Stimulated activated naive CD8-positive, alpha-beta T cell treated with anti-CD3 and anti-CD28 coated beads, Interleukin-15, Interleukin-2, amounts not matched to agents 100 ng/mL and 50 ng/mL, for 24 hours (primary cell): ENCODE data around the gene BEST3.
"Not testable (repeated sequence)": the region's sequence is repeated elsewhere in the genome, so short reads cannot be mapped to it uniquely, and the experiment has no call there.

ENCODE experiments used
- H3K27ac Mint-ChIP-seq: one replicate; pipeline ENCODE4 v1.8.0; 2021; ENCODE audit warnings: mild to moderate bottlenecking, mixed read lengths
- H3K27me3 Mint-ChIP-seq: one replicate; pipeline ENCODE4 v1.8.0; 2021; ENCODE audit warnings: mixed read lengths
- H3K36me3 Mint-ChIP-seq: one replicate; pipeline ENCODE4 v1.8.0; 2021; ENCODE audit warnings: low read depth, mixed read lengths
- H3K4me1 Mint-ChIP-seq: one replicate; pipeline ENCODE4 v1.8.0; 2021; ENCODE audit warnings: low read depth, mixed read lengths
- H3K4me3 Mint-ChIP-seq: one replicate; pipeline ENCODE4 v1.8.0; 2021; ENCODE audit warnings: mild to moderate bottlenecking, mixed read lengths
- H3K9me3 Mint-ChIP-seq: one replicate; pipeline ENCODE4 v1.8.0; 2021; ENCODE audit warnings: mixed read lengths

Gene BEST3

DNA sequence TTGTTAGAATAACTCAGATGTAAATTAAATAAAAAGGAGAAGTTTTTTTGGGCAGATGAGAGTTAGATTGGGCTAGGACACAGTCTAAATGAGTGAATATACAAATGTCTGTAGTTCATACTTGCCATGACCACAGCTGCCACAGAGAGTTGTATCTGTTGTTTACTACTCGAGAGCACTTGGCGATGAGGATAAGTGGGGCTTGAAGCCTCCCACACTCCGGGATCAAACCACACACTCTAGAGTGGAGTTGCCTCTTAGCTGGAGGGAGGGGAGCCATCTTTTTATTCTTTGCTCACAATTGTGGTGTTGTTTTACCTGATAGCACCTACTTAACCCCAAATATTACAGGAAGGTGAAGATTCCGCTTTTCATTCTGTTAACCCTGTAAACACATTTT is 27.5 kb downstream of the BEST3 start:
- Mint-ChIP-seq H3K36me3 (no peaks in the 10 kb centered on the region), H3K4me1 (no peaks in the 10 kb centered on the region), H3K4me3 (no peak overlapping the region), H3K9me3 (no peaks in the 10 kb centered on the region), H3K27me3 (no peaks in the 10 kb centered on the region), H3K27ac (no peak overlapping the region)

GRCh38 chr12:69666798-69667197 is 32.3 kb downstream of the BEST3 start:
- Mint-ChIP-seq H3K9me3 (no peaks in the 10 kb centered on the region), H3K36me3 (no peaks in the 10 kb centered on the region), H3K27ac (no peak overlapping the region), H3K27me3 (no peaks in the 10 kb centered on the region), H3K4me3 (no peak overlapping the region), H3K4me1 (no peaks in the 10 kb centered on the region)

DNA sequence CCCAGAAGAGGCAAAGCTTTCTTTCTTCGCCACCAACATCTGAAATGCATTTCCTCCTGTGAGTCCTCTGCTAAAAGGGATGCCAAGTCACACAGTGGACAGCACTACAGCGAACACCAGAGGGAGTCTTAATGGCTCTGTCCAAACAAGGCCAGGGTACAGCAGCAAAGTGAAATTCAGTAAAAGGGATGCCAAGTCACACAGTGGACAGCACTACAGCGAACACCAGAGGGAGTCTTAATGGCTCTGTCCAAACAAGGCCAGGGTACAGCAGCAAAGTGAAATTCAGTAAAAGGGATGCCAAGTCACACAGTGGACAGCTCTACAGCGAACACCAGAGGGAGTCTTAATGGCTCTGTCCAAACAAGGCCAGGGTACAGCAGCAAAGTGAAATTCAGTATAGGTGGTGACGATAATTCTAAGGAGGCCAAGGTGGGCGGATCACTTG is 34.1 kb downstream of the BEST3 start:
- H3K36me3 Mint-ChIP-seq, H3K27ac Mint-ChIP-seq, H3K9me3 Mint-ChIP-seq, H3K27me3 Mint-ChIP-seq, H3K4me1 Mint-ChIP-seq, H3K4me3 Mint-ChIP-seq: not testable (repeated sequence)

DNA sequence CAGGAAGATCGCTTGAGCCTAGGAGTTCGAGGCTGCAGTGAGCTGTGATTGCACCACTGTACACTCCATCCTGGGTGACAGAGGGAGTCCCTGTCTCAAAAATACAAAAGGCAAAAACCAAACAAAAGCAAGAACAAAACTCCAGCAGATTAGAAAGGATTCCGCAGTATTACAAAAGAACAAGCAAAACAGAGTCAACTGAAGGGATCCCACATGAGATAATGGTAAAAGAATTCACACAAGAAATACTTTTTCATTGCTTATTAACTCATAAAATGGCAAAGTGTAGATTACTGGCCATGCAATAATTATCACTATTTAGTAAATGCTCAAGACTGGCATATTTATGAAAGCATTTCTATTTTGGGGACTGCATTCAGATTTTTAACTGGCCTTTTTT is 35.4 kb downstream of the BEST3 start:
- H3K9me3 Mint-ChIP-seq, result no peaks in the 10 kb centered on the region
- H3K4me3 Mint-ChIP-seq, result no peak overlapping the region
- H3K27ac Mint-ChIP-seq, result no peak overlapping the region
- H3K4me1 Mint-ChIP-seq, result no peaks in the 10 kb centered on the region
- no peaks in the 10 kb centered on the region for H3K36me3 Mint-ChIP-seq
- H3K27me3 Mint-ChIP-seq, result peaks cover 8% of the 10 kb centered on the region

- Mint-ChIP-seq H3K9me3 (no peaks in the 10 kb centered on the region), H3K27me3 (peaks cover 8% of the 10 kb centered on the region), H3K36me3 (no peaks in the 10 kb centered on the region), H3K27ac (no peak overlapping the region), H3K4me1 (no peaks in the 10 kb centered on the region), H3K4me3 (no peak overlapping the region)
Observed at GRCh38 chr12:69662764-69663163, 36.3 kb downstream of the BEST3 start.

DNA sequence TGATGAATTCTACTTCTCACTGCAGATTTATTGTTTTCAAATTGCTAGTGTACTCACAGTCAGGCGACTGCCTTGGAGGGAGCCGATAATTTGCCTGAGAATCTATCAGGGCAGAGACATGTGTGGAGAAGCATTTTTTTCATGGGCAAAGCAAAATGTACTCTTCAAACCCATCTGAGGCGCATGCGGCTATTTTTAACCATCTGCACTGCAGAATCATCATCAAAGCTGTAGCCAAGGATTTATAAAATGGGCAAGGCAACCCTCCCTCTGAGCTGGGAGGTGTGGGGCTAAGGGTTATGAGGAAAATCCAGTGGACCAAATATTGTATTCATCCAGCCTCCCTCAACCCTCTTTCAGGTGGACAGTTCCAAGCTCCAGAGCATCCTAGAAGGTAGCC is 37.7 kb downstream of the BEST3 start:
- Mint-ChIP-seq H3K36me3 (no peaks in the 10 kb centered on the region), H3K27me3 (peaks cover 13% of the 10 kb centered on the region), H3K4me1 (no peaks in the 10 kb centered on the region)

GRCh38 chr12:69660164-69660863 is 38.8 kb downstream of the BEST3 start:
- peaks cover 13% of the 10 kb centered on the region for H3K27me3 Mint-ChIP-seq
- H3K9me3 Mint-ChIP-seq, result no peaks in the 10 kb centered on the region
- no peak overlapping the region for H3K27ac Mint-ChIP-seq
- no peaks in the 10 kb centered on the region for H3K4me1 Mint-ChIP-seq
- H3K36me3 Mint-ChIP-seq, result no peaks in the 10 kb centered on the region
- H3K4me3 Mint-ChIP-seq, result no peak overlapping the region

More for the DNA sequence above, 37.7 kb downstream of the BEST3 start:
- H3K9me3 Mint-ChIP-seq, result no peaks in the 10 kb centered on the region
- no peak overlapping the region for H3K27ac Mint-ChIP-seq
- H3K4me3 Mint-ChIP-seq, result no peak overlapping the region

DNA sequence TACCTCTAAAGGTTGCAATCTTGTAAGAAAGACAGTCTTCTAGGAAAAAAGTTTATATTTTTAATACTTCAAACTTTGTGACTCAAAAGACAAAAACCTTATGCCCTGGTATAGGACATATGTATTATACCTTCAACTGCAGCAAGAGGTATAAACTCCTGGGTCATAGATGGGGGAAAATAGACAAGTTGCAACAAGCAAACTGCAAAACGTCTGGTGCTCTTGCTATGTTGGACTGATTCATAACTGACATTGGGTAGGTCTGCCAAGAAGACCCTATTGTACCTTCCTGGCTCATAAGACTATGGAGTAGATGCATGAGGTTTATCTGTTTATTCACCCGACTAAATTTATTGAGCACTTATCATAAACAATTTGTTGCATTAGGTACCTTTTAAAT is 40.9 kb downstream of the BEST3 start:
- Mint-ChIP-seq H3K36me3 (no peaks in the 10 kb centered on the region), H3K9me3 (no peaks in the 10 kb centered on the region), H3K4me1 (no peaks in the 10 kb centered on the region), H3K27ac (no peak overlapping the region), H3K27me3 (peaks cover 13% of the 10 kb centered on the region), H3K4me3 (no peak overlapping the region)

- Mint-ChIP-seq H3K27me3 (peaks cover 13% of the 10 kb centered on the region), H3K4me1 (no peaks in the 10 kb centered on the region), H3K4me3 (no peak overlapping the region), H3K9me3 (no peaks in the 10 kb centered on the region), H3K27ac (no peak overlapping the region), H3K36me3 (no peaks in the 10 kb centered on the region)
Observed at GRCh38 chr12:69657376-69658137, 41.5 kb downstream of the BEST3 start.

DNA sequence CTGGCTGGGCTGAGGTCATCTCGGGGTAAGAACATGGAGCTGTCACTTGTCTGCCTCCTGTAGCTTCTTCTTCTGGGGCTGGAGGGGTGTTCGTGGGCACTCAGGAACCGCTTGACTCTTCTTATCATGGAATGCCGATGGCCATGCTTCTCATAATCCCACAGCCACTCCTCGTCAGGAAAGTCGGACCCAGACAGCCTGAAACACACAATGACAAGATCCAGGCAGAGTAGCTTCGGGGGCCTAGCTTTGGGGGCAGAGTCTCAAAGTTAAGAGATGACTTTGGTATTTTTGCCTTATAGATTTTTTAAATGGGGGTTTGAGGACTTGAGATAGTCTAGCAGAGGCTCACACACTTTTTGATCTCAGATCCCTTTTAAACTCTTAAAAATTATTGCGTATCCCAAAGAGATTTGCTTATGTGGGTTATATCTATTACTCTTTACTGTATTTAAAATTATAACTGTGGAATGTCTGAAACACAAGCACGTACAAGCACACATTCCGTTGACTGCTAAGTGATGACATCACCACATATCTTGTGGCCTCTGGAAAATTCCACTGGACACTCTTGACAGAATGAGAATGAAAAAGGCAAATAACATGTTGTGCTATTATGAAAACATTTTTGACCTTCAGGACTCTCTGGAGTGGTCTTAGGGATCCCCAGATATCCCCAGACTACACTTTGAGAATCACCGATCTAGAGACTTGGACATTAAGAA is 43.3 kb downstream of the BEST3 start:
- Mint-ChIP-seq H3K4me1 (no peaks in the 10 kb centered on the region), H3K4me3 (no peak overlapping the region), H3K9me3 (no peaks in the 10 kb centered on the region), H3K27me3 (peaks cover 9% of the 10 kb centered on the region), H3K36me3 (no peaks in the 10 kb centered on the region), H3K27ac (no peak overlapping the region)

DNA sequence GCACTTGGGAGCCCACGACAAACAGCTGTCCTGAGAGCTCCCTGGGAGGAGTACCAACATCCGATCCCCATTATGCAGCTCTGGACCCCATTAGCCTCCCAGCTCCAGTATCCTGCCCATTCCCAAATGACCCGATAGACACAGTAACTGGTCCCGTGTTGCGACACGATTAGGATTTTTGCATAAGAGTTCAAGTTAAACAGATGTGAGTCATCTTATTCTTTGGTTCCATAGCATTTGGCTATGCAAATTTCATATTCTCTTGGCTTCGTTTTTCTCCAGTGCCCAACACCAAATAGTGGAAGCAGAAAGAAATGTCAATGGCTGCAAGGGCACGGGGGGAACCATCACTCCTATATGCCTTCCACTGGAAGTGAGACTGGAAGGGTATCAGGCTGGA is 45.4 kb downstream of the BEST3 start:
- H3K4me1 Mint-ChIP-seq, result no peaks in the 10 kb centered on the region
- H3K27me3 Mint-ChIP-seq, result peaks cover 9% of the 10 kb centered on the region
- H3K27ac Mint-ChIP-seq, result no peak overlapping the region
- no peak overlapping the region for H3K4me3 Mint-ChIP-seq
- no peaks in the 10 kb centered on the region for H3K9me3 Mint-ChIP-seq
- no peaks in the 10 kb centered on the region for H3K36me3 Mint-ChIP-seq

DNA sequence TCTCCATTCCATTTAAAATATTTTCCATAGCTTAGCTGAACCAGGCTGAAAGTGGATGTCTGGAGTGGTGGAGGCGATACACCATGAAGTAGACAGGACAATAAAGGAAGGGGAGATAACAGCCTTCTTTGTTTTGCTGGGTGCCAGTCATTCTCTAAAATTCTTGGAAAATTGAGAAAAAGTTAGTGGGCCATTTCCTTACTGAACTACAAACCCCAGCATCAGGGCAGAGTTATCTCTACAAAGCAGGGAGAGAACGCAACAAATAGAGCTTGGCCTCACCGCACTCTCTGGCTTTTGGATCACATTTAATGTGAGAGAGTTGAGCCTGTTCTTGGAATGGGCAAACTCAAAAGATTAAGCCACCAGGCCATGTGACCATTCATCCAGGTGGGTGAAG is 47.2 kb downstream of the BEST3 start:
- Mint-ChIP-seq H3K9me3 (no peaks in the 10 kb centered on the region), H3K4me1 (no peaks in the 10 kb centered on the region), H3K27ac (no peak overlapping the region)

DNA sequence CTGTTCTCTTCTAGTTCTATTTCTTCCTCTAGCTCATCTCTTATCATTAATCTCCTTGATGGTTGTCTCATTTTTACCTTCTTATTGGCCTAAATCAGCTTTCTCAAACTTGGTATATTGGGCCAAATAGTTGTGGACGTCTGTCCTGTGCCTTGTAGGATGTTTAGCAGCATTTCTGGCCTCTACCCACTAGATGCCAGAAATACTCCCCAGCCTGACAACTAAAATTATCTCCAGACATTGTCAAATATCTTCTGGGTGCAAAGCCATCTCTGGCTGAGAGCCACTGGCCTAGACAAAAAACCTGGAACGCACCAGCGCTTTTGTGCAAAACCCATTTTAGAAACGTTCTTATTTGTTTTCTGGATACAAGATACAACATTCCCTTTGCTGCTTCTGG is 49.6 kb downstream of the BEST3 start:
- Mint-ChIP-seq H3K9me3 (no peaks in the 10 kb centered on the region), H3K27me3 (peaks cover 4% of the 10 kb centered on the region), H3K36me3 (no peaks in the 10 kb centered on the region), H3K4me3 (no peak overlapping the region), H3K27ac (no peak overlapping the region), H3K4me1 (no peaks in the 10 kb centered on the region)

More for the DNA sequence above, 47.2 kb downstream of the BEST3 start:
- H3K27me3 Mint-ChIP-seq, result peaks cover 4% of the 10 kb centered on the region
- H3K4me3 Mint-ChIP-seq, result no peak overlapping the region
- H3K36me3 Mint-ChIP-seq, result no peaks in the 10 kb centered on the region

- Mint-ChIP-seq H3K9me3 (no peaks in the 10 kb centered on the region), H3K27me3 (peaks cover 4% of the 10 kb centered on the region)
Observed at GRCh38 chr12:69648476-69648875, 50.6 kb downstream of the BEST3 start.

DNA sequence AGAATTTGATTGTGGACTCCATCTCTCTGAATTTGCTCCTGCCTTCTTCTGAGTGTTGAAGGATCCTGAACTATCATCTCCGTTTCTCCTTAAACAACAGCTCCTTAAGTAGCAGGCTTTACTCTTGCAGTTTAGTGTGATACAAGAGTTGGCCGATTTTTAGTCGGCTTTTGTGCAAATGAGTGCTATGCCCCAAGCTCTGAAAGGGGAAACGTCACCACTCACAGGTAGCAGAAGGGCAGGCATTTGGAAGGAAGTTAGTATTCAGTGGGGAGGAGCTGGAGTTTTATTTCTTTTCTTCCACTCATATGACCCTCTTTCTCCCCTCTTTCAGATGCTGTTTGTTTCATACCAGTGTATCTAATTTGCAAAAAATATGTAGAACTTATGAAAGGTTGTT is 51.9 kb downstream of the BEST3 start:
- H3K9me3 Mint-ChIP-seq, result no peaks in the 10 kb centered on the region
- no peak overlapping the region for H3K27ac Mint-ChIP-seq
- no peaks in the 10 kb centered on the region for H3K36me3 Mint-ChIP-seq
- H3K4me3 Mint-ChIP-seq, result no peak overlapping the region
- peaks cover 4% of the 10 kb centered on the region for H3K27me3 Mint-ChIP-seq
- H3K4me1 Mint-ChIP-seq, result no peaks in the 10 kb centered on the region

More at GRCh38 chr12:69648476-69648875, 50.6 kb downstream of the BEST3 start:
- Mint-ChIP-seq H3K4me3 (no peak overlapping the region), H3K36me3 (no peaks in the 10 kb centered on the region), H3K4me1 (no peaks in the 10 kb centered on the region), H3K27ac (no peak overlapping the region)
